ENCODE measurements around the gene CTIF.
"Not testable (repeated sequence)": the region's sequence is repeated elsewhere in the genome, so short reads cannot be mapped to it uniquely, and the experiment has no call there.

CTIF gene

GRCh38 chr18:48538531-48539405 lies at the start of gene CTIF:
Gene CTIF, plus strand, starts transcription at chr18:48539031. Its CDS starts 80,535 bp downstream, at chr18:48619566.
- DNase-seq, result peak; percentile 93

- no peak for DNase-seq
Observed at GRCh38 chr18:48490641-48491293, 48.1 kb upstream of the CTIF start.

- no peak for DNase-seq
Observed at GRCh38 chr18:48492880-48493279, 46.0 kb upstream of the CTIF start.

GRCh38 chr18:48493434-48494230 lies 45.2 kb upstream of the CTIF start:
- no peak for DNase-seq

- no peak for DNase-seq
Observed at GRCh38 chr18:48497863-48498262, 41.0 kb upstream of the CTIF start.

- DNase-seq, result no peak
Observed at GRCh38 chr18:48500517-48500916, 38.3 kb upstream of the CTIF start.

GRCh38 chr18:48502906-48503305 lies 35.9 kb upstream of the CTIF start:
- peak; percentile 45 for DNase-seq

GRCh38 chr18:48504819-48505218 lies 34.0 kb upstream of the CTIF start:
- DNase-seq, result no peak

- DNase-seq, result not testable (repeated sequence)
Observed at GRCh38 chr18:48506983-48507568, 31.8 kb upstream of the CTIF start.

- not testable (repeated sequence) for DNase-seq
Observed at GRCh38 chr18:48512498-48512897, 26.3 kb upstream of the CTIF start.

- no peak for DNase-seq
Observed at GRCh38 chr18:48514786-48515185, 24.0 kb upstream of the CTIF start.

GRCh38 chr18:48517048-48517447 lies 21.8 kb upstream of the CTIF start:
- no peak for DNase-seq

- DNase-seq, result no peak
Observed at GRCh38 chr18:48519431-48520100, 19.3 kb upstream of the CTIF start.

- no peak for DNase-seq
Observed at GRCh38 chr18:48521723-48522122, 17.1 kb upstream of the CTIF start.

- DNase-seq, result no peak
Observed at GRCh38 chr18:48525671-48526070, 13.2 kb upstream of the CTIF start.

- no peak for DNase-seq
Observed at GRCh38 chr18:48527461-48527860, 11.4 kb upstream of the CTIF start.

GRCh38 chr18:48528861-48529260 lies 10.0 kb upstream of the CTIF start:
- DNase-seq, result no peak

- DNase-seq, result no peak
Observed at GRCh38 chr18:48529796-48530195, 9.0 kb upstream of the CTIF start.

GRCh38 chr18:48530399-48531081 lies 8.3 kb upstream of the CTIF start:
- DNase-seq, result no peak

GRCh38 chr18:48531082-48531403 lies 7.8 kb upstream of the CTIF start:
- DNase-seq, result no peak

- no peak for DNase-seq
Observed at GRCh38 chr18:48531908-48532307, 6.9 kb upstream of the CTIF start.

Measured in OCI-M1 (cell line).